Inflammatory macrophage treated with lipopolysaccharide for 4 hours (primary cell): ENCODE results near the gene TUFT1.
"Not testable (repeated sequence)": the region's sequence is repeated elsewhere in the genome, so short reads cannot be mapped to it uniquely, and the experiment has no call there.

Experiments
- DNase-seq: peaks from one replicate; pipeline ENCODE4 v3.0.0-alpha.2; 2020

TUFT1 gene

DNA sequence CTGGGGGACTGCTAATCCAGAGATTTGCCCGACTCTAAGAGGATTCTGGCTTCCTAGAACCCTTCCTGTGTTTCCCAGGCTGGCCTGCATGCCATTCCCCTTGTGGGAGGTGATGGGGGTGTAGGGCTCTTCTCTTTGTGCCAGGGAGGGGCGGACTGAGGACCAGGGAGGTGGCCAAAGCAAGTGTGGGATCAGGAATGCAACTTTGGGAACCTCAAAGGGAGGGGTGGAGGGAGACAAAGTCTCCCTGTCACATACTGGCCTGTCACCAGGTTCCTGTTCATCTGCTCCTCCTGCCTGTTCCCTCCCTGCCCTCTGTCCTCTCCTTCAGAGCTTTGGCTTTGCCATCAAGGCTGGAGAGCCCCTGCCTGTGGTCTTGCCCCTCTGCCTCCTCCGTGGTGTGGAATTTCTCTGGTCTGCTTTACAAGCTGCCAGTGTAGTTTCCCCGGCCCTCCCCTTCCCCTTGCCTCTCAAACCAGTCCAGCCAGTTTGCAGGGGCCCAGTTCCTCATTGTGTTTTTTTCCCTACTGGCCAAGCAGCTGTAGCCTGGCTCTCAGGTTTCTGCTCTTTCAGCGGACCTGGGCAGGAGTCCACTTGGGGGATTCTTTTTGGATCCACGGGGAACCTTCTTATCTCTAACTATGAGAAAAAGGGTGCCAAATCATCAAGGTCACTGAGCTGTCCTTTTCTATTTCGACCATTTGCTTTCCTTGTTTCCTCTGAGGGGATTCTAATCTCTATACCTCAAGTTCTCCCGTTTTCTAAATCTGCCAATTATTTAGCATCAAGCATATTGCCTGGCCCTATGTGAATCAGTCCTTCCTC is 27.1 kb upstream of the TUFT1 start:
- peak; percentile 25 for DNase-seq

DNA sequence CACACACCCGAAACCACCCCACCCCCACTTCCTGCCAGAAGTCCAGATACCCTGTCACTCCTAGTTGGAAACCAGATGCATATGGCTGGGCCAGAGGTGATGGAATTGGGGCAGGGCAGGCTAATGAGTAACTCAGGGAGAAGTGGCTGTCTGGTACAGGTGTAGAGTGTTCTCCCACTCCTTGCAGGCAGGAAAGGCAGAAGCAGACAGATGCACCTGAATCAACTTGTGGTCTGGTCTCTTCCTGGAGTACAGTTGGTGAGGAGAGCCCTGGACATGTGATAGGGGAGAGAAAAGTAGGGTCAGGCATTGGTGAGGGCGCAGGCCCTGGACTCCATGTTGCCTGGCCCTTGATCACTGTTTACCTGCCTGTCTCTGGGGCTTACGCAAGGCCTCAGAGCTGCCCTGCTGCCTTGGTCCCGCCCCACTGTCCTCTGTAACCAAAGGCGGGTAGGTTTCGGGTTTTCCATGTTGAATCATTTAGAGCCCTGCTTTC is 26.4 kb upstream of the TUFT1 start:
- no peak for DNase-seq

DNA sequence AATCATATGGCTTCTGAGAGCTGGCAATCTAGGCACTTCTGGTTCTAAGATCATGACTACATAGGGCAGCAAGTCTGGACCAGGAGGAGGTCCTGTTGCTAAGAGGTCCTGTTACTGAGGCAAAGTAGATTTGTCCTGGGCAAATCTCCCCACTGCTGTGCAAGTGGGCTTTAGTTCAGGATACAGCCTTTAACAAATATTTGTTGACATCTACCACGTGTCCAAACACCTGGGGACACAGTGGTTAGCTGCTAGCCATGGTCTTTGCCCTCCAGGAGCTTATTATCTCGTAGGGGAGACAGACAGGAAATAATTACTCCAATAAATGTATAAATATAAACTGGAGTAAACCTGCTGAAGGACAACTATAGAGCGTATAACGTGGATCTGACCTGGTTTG is 25.7 kb upstream of the TUFT1 start:
- DNase-seq, result no peak

DNA sequence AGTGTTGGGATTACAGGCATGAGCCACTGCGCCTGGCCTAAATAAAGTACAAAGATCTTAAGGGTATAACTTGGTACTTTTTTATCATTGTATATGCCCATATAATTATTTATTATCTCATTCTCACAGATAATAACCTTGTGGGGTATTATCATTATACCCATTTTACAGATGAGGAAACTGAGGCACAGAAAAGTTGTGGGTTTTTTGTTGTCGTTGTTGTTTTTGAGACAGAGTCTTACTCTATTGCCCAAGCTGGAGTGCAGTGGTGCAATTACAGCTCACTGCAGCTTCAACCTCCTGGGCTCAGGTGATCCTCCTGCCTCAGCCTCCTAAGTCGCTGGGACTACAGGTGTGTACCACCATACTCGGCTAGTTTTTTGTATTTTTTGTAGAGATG is 24.8 kb upstream of the TUFT1 start:
- no peak for DNase-seq

DNA sequence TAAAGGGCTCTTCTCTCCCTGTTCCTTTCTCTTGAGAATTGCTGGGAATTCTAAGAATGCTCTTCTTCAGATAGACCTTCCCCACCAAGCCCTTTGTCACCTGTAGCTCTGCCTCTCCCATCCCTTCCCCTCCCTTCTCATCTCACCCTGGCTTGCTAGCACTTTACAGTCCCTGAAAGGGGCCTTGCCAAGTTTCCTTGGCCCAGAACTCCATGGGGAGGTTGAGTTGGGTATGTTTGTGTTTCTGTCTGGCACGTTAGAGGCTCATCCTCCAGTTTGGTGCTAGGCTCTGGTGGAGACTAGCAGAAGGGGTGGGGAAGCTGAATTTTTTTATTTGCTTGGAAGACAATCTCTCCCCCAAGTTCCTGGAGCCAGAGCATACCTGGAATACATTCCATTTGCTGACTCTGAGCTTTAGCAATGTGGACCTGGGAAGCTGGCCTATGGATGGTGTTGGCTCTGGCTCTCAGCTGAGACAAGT is 24.0 kb upstream of the TUFT1 start:
- DNase-seq, result no peak

DNA sequence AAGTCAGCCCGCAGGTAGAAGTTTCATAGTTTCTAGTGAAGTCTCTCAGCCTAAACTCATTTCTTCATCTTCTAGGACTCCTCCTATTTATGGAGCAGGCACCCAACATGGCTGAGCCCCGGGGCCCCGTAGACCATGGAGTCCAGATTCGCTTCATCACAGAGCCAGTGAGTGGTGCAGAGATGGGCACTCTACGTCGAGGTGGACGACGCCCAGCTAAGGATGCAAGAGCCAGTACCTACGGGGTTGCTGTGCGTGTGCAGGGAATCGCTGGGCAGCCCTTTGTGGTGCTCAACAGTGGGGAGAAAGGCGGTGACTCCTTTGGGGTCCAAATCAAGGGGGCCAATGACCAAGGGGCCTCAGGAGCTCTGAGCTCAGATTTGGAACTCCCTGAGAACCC is 21.7 kb upstream of the TUFT1 start:
- no peak for DNase-seq

DNA sequence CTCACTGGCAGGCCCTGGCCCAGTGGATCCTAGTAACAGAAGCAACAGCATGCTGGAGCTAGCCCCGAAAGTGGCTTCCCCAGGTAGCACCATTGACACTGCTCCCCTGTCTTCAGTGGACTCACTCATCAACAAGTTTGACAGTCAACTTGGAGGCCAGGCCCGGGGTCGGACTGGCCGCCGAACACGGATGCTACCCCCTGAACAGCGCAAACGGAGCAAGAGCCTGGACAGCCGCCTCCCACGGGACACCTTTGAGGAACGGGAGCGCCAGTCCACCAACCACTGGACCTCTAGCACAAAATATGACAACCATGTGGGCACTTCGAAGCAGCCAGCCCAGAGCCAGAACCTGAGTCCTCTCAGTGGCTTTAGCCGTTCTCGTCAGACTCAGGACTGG is 21.2 kb upstream of the TUFT1 start:
- no peak for DNase-seq

DNA sequence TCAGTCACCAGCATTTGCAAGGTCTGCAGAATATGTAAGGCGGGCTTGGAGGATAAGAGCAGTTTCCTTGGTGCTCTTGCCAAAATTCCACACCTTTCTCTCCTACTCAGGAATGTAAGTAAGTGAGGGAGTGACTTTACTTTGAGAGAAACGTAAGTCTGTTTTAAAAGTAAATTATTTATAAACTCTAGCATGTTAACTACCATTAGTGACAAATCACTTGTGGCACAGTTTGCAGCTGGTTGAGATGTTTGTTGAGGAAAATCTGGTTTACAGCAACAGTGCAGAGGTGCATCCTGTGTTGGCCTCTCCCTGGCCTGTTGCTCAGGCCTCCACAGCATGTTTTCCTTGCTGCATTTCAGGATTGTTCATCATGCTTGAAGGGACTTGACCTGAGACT is 20.4 kb upstream of the TUFT1 start:
- no peak for DNase-seq

DNA sequence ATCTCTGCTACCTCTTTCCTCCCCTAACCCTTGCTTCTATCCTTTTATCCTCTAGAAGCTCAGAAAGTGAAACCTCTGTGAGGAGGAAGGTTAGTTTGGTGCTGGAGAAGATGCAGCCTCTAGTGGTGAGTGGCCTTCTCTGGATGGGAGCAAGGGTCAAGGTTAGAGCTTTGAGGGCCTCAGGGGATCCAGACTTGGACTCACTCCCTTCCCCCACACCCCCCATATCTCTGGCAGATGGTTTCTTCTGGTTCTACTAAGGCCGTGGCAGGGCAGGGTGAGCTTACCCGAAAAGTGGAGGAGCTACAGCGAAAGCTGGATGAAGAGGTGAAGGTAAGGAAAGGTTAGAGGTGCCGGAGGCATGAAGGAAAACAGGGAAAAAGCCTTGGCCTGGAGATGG is 19.8 kb upstream of the TUFT1 start:
- DNase-seq, result peak; percentile 40

DNA sequence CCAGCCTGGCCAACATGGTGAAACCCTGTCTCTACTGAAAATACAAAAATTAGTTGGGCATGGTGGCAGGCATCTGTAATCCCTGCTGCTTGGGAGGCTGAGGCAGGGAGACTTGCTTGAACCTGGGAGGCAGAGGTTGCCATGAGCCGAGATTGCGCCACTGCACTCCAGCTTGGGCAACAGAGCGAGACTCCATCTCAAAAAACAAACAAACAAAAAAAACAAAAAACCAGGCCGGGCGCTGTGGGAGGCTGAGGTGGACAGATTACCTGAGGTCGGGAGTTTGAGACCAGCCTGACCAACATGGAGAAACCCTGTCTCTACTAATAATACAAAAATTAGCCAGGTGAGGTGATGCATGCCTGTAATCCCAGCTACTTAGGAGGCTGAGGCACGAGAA is 17.7 kb upstream of the TUFT1 start:
- DNase-seq, result not testable (repeated sequence)

DNA sequence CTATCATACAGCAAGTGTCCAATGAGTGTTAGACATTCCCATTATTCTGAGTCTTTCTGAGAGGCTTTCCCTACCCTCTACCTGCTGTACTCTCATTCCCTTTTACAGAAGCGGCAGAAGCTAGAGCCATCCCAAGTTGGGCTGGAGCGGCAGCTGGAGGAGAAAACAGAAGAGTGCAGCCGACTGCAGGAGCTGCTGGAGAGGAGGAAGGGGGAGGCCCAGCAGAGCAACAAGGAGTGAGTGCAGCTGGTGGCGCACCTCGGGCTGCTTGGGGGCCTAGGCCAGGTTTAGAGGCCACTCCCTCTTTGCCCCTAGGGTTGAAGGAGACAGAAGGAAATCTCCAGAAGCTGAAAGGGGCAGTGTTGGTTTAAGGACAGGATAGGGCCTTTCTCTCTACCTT is 16.8 kb upstream of the TUFT1 start:
- DNase-seq, result no peak

DNA sequence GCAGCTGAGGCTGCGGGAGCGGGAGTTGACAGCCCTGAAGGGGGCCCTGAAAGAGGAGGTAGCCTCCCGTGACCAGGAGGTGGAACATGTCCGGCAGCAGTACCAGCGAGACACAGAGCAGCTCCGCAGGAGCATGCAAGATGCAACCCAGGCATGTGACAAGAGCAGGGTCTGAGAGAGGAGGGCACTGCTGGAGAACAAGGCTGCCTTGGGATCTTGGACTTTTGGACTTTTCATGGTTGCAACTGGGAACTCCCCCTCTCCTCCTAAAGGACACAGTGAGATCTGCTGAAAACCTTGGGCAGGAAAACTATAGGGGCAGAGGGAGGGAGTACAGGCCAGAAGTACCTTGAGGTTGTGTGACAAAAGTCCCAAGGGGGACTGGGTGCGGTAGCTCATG is 15.4 kb upstream of the TUFT1 start:
- no peak for DNase-seq

DNA sequence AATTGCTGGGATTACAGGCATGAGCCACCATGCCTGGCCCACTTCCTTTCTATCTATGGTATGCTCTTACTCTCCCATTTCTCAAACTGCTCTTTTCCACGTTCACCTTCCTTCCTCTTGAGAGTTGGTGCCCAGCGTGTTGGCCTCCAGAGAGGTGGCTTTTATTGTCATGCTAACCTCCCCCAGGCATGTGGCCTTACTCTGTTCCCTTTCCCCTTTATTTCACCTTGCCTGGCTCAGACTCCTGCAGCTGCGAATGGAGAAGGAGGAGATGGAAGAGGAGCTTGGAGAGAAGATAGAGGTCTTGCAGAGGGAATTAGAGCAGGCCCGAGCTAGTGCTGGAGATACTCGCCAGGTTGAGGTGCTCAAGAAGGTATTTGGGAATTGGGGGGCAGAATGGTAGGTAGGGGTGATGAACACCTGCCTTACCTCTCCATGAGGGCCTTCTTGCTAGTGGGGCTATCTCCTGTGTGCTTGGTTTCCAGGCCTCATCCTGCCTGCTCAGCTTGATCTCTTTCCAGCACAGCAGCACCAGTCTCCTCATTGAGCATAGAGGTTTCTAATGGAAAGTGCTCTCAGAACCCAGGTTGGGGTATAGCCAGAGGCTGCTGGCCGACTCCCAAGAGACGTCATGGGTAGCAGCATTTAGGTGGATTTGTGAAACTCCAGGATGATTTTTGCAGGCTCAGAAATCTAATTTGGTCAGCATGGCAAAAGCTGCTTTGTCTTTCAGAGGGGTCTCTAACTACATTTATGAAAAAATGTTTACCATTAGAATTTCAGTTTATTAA is 13.2 kb upstream of the TUFT1 start:
- no peak for DNase-seq

DNA sequence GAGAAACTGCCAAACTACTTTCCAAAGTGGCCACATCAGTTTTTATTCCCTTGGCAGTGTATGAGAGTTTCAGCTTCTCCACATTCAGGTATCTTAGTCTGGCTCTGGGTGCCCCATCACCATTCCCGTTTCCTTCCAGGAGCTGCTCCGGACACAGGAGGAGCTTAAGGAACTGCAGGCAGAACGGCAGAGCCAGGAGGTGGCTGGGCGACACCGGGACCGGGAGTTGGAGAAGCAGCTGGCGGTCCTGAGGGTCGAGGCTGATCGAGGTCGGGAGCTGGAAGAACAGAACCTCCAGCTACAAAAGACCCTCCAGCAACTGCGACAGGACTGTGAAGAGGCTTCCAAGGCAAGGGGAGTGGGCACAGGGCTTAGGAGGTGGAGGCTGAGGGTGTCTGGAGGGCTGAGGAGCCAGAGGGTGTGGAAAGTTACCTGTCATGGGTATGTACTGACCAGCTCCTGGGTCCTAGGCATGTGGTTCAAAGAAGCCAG is 10.9 kb upstream of the TUFT1 start:
- no peak for DNase-seq

DNA sequence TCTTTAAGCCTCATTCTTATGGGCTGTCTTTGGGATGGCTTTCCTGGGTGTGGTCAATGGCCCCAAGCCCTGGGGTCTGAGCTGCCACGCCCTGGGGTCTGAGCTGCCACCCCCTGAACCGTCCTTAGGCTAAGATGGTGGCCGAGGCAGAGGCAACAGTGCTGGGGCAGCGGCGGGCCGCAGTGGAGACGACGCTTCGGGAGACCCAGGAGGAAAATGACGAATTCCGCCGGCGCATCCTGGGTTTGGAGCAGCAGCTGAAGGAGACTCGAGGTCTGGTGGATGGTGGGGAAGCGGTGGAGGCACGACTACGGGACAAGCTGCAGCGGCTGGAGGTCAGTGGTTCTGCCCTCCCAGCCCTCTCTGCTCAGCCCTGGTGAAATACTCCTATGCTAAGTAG is 10.3 kb upstream of the TUFT1 start:
- no peak for DNase-seq

DNA sequence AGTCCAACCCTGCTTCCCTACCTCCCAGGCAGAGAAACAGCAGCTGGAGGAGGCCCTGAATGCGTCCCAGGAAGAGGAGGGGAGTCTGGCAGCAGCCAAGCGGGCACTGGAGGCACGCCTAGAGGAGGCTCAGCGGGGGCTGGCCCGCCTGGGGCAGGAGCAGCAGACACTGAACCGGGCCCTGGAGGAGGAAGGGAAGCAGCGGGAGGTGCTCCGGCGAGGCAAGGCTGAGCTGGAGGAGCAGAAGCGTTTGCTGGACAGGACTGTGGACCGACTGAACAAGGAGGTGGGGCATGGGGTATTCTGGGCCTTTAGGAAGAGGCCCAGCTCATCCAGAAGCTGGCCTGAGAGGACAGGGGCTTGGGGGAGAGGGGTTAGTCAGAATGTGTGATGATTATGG is 9.6 kb upstream of the TUFT1 start:
- no peak for DNase-seq

DNA sequence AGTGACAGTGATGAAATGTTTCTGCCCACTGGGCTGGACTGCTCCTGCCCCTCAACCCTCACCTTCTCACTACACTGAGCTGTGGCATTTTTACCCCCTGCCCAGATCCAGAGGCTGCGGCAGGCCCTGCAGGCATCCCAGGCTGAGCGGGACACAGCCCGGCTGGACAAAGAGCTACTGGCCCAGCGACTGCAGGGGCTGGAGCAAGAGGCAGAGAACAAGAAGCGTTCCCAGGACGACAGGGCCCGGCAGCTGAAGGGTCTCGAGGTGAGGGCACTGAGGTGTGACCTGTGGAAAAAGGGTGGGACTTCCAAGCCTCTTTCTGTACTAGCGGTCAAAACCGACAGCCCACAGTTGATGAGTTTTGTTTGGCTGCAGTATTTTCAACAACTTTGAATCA is 6.2 kb upstream of the TUFT1 start:
- DNase-seq, result no peak

DNA sequence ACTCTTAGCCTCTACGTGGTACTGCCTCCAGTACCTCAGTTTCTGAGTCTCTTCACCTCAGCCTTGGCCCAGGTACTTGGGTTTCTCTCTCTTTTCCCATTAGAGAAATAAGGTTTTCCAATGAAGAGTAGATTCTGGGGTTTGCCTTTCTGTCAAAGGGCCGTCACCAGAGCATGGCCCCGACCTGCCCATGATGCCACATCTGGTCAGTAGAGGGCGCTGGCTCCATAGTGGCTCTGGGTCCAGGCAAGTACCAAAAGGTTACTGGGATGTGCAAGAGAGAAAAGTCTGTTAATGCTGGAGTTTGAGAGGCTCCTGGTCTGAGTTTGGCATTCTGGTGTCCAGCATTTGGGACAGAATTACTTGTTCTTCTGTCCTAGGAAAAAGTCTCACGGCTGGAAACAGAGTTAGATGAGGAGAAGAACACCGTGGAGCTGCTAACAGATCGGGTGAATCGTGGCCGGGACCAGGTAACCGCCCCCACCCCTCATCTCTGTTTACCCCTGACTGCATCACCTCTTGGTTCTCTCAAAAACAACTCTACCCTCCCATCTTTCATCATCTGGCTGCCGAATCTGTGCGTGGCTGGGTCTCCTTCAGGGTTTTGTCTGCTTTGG is 5.3 kb upstream of the TUFT1 start:
- peak; percentile 68 for DNase-seq

DNA sequence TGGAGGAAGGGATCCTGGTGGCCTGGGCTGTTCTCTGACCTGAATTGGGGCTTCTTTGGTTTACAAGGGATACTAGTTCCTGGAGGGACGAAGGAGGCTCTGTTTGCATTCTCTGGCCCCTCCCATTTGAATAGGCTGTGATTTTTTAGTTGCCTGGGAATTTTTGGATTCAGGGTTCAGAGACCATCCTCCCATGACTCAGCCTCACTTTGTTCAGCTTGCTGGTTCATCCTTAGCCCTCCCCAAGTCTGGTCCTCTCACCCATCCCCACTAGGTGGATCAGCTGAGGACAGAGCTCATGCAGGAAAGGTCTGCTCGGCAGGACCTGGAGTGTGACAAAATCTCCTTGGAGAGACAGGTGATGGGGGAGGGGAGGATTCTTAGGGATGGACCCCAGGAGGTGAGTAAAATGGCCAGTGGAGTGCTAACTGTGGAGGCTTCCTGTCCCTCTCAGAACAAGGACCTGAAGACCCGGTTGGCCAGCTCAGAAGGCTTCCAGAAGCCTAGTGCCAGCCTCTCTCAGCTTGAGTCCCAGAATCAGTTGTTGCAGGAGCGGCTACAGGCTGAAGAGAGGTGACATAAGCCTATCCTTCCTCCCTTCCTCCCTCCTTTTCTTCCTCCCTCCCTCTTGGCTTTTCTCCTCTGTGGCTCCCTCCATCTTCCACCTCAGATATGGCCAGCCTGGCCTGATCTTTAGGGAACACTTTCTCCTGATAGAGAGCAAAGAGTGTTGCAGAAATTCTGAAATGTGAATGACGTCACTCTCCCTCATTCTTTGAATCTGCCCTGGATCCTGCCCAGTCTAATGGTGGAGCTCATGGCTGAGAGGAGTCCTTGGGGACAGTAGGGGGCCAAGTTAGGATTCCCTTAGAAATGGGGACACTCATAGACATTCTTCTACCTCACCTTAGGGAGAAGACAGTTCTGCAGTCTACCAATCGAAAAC is 4.5 kb upstream of the TUFT1 start:
- no peak for DNase-seq

DNA sequence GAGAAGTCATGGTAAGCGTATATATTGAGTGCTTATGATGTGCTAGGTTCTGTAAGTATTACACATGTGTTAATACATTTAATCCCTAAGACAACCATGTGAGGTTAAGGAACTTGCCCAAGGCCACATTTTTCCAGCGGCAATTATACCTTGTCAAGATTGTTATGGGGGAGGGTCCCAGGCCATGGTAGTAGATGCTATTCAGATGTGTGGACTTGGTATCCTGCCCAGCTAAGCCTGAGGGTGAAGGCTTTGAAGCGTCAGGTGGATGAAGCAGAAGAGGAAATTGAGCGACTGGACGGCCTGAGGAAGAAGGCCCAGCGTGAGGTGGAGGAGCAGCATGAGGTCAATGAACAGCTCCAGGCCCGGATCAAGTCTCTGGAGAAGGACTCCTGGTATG is 3.6 kb upstream of the TUFT1 start:
- no peak for DNase-seq

DNA sequence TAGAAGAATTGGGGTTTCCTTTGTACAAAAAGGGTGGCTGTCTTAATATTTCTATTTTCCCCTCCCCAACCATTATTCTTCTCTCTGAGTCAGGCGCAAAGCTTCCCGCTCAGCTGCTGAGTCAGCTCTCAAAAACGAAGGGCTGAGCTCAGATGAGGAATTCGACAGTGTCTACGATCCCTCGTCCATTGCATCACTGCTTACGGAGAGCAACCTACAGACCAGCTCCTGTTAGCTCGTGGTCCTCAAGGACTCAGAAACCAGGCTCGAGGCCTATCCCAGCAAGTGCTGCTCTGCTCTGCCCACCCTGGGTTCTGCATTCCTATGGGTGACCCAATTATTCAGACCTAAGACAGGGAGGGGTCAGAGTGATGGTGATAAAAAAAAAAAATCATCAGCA is 3.0 kb upstream of the TUFT1 start:
- peak; percentile 13 for DNase-seq

DNA sequence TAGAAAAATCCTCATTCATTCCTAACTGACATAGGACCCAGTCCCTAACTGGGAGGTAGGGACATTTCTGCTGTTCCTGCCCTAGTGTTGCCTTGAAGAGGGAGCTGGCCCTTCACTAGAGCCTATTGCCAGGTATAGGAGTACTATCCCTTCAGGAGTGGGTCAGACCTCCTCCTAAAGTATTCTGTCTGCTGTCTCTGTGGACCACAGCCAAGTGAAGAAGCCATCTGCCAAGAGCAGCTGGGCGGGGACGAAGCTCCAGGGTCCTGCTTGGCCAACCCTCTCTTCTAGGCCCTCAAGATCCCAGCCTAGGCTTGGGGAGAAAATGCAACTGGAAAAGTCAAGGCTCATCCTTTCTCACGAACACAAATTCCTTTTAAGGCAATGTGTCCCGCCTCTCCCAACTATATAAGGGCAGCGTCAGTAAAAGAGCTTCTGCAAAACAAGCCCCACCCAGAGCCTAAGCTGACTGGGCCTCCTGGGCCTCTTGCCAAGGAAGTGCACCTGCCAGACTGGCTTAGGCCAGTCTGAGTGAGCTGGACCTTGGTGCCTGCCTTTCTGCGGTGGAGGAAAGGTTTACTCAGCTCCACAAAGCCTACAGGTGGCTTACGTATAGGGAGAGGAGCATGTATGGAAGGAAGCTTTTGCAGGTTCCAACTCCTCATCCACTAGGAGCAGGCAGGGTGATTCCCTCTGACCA is 638 bp upstream of the TUFT1 start:
- peak; percentile 65 for DNase-seq
